Neural crest cell (in vitro differentiated cells): Measurements from ENCODE around the gene YARS1. TPM values are rescaled to one million over a fixed set of nuclear protein-coding genes. Genes with fewer than 3 reads are reported as not detected.

Experiments used
- DNase-seq: peaks from one replicate; pipeline ENCODE4 v3.0.0; 2021; ENCODE audit warnings: low read depth, mixed read lengths, low spot score
- H3K27ac Mint-ChIP-seq: one replicate; pipeline ENCODE4 v1.8.0; 2021; ENCODE audit warnings: mild to moderate bottlenecking, mixed read lengths; ENCODE audit not compliant: unreplicated experiment
- H3K27me3 Mint-ChIP-seq: 2 replicates; pipeline ENCODE4 v1.8.0; 2021; ENCODE audit warnings: low read depth, mild to moderate bottlenecking, mixed read lengths
- H3K36me3 Mint-ChIP-seq: 2 replicates; pipeline ENCODE4 v1.8.0; 2021; ENCODE audit warnings: low read depth, mild to moderate bottlenecking, mixed read lengths
- H3K4me1 Mint-ChIP-seq: 2 replicates; pipeline ENCODE4 v1.8.0; 2021; ENCODE audit warnings: mixed read lengths
- H3K4me3 Mint-ChIP-seq: one replicate; pipeline ENCODE4 v1.8.0; 2021; ENCODE audit warnings: mild to moderate bottlenecking, mixed read lengths
- H3K9me3 Mint-ChIP-seq: 2 replicates; pipeline ENCODE4 v1.8.0; 2021; ENCODE audit warnings: mixed read lengths
- total RNA-seq: library from RNA; stranded (reverse); gene quantifications from 2 replicates; pipeline ENCODE4 v1.2.1, GENCODE V29; 2021
- TF ChIP-seq, protein P1 (sequence below): fragments of 200-600 bp; sonication (generic); conservative IDR thresholded peaks from 2 replicates; pipeline ENCODE4 v1.5.0; 2021; ENCODE audit warnings: antibody characterized with exemption, mild to moderate bottlenecking

The YARS1 gene
- total RNA-seq, 1 donor from 2014 or later: 140 TPM

DNA sequence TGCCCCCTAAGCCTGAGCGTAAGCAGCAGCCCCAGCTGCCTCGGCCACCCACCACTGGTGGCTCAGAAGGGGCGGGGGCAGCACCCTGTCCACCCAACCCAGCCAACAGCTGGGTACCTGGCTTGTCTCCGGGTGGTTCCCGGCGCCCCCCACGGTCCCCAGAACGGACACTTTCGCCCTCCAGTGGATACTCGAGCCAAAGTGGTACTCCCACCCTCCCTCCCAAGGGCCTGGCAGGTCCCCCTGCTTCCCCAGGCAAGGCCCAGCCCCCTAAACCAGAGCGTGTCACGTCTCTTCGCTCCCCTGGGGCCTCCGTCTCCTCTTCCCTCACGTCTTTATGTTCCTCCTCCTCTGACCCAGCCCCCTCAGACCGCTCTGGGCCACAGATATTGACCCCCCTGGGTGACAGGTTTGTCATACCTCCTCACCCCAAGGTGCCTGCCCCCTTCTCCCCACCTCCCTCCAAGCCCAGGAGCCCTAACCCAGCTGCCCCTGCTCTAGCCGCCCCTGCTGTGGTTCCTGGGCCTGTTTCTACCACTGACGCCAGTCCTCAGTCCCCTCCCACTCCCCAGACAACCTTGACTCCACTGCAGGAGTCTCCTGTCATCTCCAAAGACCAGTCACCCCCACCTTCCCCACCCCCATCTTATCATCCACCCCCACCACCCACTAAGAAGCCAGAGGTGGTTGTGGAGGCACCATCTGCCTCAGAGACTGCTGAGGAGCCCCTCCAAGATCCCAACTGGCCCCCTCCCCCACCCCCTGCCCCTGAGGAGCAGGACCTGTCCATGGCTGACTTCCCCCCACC is 46.2 kb downstream of the YARS1 start:
- Mint-ChIP-seq H3K4me3 (no peak overlapping the region), H3K36me3 (peaks cover 2% of the 10 kb centered on the region), H3K27ac (no peak overlapping the region), H3K4me1 (peaks cover 24% of the 10 kb centered on the region), H3K9me3 (no peaks in the 10 kb centered on the region), H3K27me3 (no peaks in the 10 kb centered on the region)
- TF ChIP-seq, protein P1, sequence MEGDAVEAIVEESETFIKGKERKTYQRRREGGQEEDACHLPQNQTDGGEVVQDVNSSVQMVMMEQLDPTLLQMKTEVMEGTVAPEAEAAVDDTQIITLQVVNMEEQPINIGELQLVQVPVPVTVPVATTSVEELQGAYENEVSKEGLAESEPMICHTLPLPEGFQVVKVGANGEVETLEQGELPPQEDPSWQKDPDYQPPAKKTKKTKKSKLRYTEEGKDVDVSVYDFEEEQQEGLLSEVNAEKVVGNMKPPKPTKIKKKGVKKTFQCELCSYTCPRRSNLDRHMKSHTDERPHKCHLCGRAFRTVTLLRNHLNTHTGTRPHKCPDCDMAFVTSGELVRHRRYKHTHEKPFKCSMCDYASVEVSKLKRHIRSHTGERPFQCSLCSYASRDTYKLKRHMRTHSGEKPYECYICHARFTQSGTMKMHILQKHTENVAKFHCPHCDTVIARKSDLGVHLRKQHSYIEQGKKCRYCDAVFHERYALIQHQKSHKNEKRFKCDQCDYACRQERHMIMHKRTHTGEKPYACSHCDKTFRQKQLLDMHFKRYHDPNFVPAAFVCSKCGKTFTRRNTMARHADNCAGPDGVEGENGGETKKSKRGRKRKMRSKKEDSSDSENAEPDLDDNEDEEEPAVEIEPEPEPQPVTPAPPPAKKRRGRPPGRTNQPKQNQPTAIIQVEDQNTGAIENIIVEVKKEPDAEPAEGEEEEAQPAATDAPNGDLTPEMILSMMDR: no peak
- DNase-seq: no peak

DNA sequence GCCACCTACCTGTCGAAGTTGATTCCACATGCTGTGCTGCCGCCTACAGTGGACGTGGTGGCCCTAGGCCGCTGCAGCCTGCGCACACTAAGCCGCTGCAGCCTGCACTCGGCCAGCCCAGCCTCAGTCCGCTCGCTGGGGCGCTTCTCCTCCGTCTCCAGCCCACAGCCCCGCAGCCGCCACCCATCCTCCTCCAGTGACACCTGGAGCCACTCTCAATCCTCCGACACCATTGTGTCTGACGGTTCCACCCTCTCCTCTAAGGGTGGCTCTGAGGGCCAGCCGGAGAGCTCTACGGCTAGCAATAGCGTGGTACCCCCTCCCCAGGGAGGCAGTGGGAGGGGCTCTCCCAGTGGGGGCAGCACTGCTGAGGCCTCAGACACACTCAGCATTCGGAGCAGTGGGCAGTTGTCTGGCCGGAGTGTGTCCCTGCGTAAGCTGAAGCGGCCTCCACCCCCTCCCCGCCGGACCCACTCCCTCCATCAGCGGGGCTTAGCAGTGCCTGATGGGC is 46.9 kb downstream of the YARS1 start:
- Mint-ChIP-seq H3K27ac (no peak overlapping the region), H3K36me3 (no peaks in the 10 kb centered on the region), H3K4me3 (no peak overlapping the region), H3K4me1 (peaks cover 31% of the 10 kb centered on the region), H3K27me3 (no peaks in the 10 kb centered on the region), H3K9me3 (no peaks in the 10 kb centered on the region)
- DNase-seq: no peak
- TF ChIP-seq, protein P1: no peak

DNA sequence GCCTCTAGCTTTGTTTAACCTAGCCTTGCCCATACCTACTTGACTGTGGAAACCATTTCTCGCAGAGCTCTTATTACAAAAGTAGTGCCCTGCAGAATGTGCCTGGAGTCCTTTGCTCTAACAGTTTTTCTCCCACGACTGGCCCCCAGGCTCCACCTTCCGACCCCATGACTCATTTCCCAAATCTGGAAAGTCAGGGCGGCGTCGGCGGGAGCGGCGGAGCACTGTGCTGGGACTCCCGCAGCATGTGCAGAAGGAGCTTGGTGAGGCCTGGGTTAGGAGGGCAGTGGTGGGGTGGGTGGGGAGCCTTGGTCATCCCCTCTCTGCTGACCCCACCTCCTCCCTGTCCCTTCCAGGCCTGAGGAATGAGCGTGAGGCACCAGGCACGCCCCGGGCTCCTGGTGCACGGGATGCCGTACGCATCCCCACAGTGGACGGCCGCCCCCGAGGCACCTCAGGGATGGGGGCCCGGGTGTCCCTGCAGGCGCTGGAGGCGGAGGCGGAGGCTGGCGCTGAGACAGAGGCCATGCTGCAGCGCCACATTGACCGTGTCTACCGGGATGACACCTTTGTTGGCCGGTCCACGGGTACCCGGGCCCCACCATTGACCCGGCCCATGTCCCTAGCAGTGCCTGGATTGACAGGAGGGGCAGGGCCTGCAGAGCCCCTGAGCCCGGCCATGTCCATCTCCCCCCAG is 47.5 kb downstream of the YARS1 start:
- peaks cover 35% of the 10 kb centered on the region for H3K4me1 Mint-ChIP-seq
- no peak overlapping the region for H3K4me3 Mint-ChIP-seq
- no peak overlapping the region for H3K27ac Mint-ChIP-seq
- H3K36me3 Mint-ChIP-seq: no peaks in the 10 kb centered on the region
- no peaks in the 10 kb centered on the region for H3K9me3 Mint-ChIP-seq
- TF ChIP-seq, protein P1: no peak
- DNase-seq: no peak
- H3K27me3 Mint-ChIP-seq: peaks cover 2% of the 10 kb centered on the region

DNA sequence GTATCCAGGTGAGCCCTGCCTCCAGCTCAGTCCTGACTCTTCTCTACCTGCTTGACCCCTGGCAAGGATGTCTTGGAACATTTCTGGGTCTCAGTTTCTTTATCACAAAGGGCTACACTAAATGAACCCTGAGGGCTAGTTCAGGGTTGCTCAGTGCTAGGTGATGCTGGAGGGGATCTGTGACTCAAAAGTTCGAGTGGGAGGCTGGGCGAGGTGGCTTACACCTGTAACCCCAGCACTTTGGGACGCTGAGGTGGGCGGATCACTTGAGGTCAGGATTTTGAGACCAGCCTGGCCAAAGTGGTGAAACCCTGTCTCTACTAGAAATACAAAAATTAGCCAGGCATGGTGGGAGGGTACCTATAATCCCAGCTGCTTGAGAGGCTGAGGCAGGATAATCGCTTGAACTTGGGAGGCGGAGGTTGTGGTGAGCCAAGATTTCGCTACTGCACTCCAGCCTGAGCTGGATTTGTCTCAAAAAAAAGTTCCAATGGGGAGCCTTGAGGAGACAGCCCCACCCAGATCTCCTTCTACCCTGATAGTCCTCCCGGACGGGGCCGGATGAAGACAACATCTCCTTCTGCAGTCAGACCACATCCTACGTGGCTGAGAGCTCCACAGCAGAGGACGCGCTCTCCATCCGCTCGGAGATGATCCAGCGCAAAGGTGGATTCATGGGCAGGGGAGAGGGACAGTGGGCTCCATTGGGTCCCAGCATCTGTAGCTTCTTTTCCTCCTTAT is 48.9 kb downstream of the YARS1 start:
- H3K27ac Mint-ChIP-seq: no peak overlapping the region
- H3K36me3 Mint-ChIP-seq: no peaks in the 10 kb centered on the region
- H3K4me3 Mint-ChIP-seq: no peak overlapping the region
- H3K27me3 Mint-ChIP-seq: peaks cover 2% of the 10 kb centered on the region
- TF ChIP-seq, protein P1: no peak
- H3K9me3 Mint-ChIP-seq: no peaks in the 10 kb centered on the region
- no peak for DNase-seq
- H3K4me1 Mint-ChIP-seq: peaks cover 35% of the 10 kb centered on the region

DNA sequence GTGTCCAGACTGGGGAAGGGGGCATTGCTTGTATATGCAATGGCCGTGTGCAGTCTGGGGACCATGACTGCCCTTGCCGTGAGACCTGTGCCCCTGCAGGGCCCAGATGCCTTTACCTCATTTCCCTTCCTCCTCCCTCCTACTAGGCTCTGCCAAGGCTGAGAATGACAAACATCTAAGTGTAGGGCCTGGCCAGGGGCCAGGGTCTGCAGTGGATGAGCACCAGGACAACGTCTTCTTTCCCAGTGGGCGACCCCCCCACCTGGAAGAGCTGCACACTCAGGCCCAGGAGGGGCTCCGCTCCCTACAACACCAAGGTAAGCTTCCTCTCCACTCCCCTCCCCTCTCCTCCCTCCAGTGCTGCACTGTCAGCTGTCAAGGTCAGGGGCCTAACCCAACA is 49.5 kb downstream of the YARS1 start:
- H3K9me3 Mint-ChIP-seq: no peaks in the 10 kb centered on the region
- TF ChIP-seq, protein P1: no peak
- no peak for DNase-seq
- H3K27me3 Mint-ChIP-seq: peaks cover 2% of the 10 kb centered on the region
- H3K4me3 Mint-ChIP-seq: no peak overlapping the region
- H3K4me1 Mint-ChIP-seq: peaks cover 30% of the 10 kb centered on the region
- no peaks in the 10 kb centered on the region for H3K36me3 Mint-ChIP-seq
- H3K27ac Mint-ChIP-seq: no peak overlapping the region
